Esophagus mucosa (tissue), 1 donor: ENCODE measurements around the gene YIPF3. TPM values are rescaled to one million over a fixed set of nuclear protein-coding genes. Genes with fewer than 3 reads are reported as not detected.
"Not testable (repeated sequence)": the region's sequence is repeated elsewhere in the genome, so short reads cannot be mapped to it uniquely, and the experiment has no call there.

ENCODE experiments used
- ATAC-seq: fragments of 200-7000 bp; cut with Tn5 transposase; one replicate; pipeline ENCODE4 v1.9.1; 2020
- total RNA-seq: library from RNA; stranded (reverse); gene quantifications from one replicate; pipeline ENCODE4 v1.2.4, GENCODE V29; 2023
- donor health status: DM: yes; HTN: yes; CAD: no.

Gene YIPF3
- total RNA-seq: 41.8 TPM

GRCh38 chr6:43516697-43517504, at the start of gene YIPF3, which contains the start of gene POLR1C:
YIPF3 (minus strand) TSS chr6:43516926; CDS start chr6:43516807, 119 bp downstream.
POLR1C (plus strand) TSS chr6:43517089; CDS start chr6:43517110, 21 bp downstream.
- peak; percentile 93 for ATAC-seq

- no peak for ATAC-seq
These were observed 42.6 kb upstream of the YIPF3 start for GRCh38 chr6:43559328-43559727.

- ATAC-seq: not testable (repeated sequence)
These were observed 40.9 kb upstream of the YIPF3 start for GRCh38 chr6:43557620-43558019.

- ATAC-seq: no peak
These were observed 30.5 kb upstream of the YIPF3 start for GRCh38 chr6:43547222-43547621.

- no peak for ATAC-seq
These were observed 27.7 kb upstream of the YIPF3 start for GRCh38 chr6:43544461-43544860.

GRCh38 chr6:43541774-43542471, 25.2 kb upstream of the YIPF3 start:
- ATAC-seq: no peak

GRCh38 chr6:43540507-43540906, 23.8 kb upstream of the YIPF3 start:
- no peak for ATAC-seq

GRCh38 chr6:43539409-43539808, 22.7 kb upstream of the YIPF3 start:
- ATAC-seq: not testable (repeated sequence)

GRCh38 chr6:43538986-43539385, 22.3 kb upstream of the YIPF3 start:
- ATAC-seq: not testable (repeated sequence)

- ATAC-seq: no peak
These were observed 15.5 kb upstream of the YIPF3 start for GRCh38 chr6:43532201-43532600.

- no peak for ATAC-seq
These were observed 7.8 kb upstream of the YIPF3 start for GRCh38 chr6:43524483-43524961.

- no peak for ATAC-seq
These were observed 6.6 kb upstream of the YIPF3 start for GRCh38 chr6:43523284-43523683.

GRCh38 chr6:43522547-43523261, 6.0 kb upstream of the YIPF3 start:
- ATAC-seq: peak; percentile 8

- no peak for ATAC-seq
These were observed 5.1 kb upstream of the YIPF3 start for GRCh38 chr6:43521836-43522235.

- no peak for ATAC-seq
These were observed 3.4 kb upstream of the YIPF3 start for GRCh38 chr6:43520097-43520496.

- ATAC-seq: no peak
These were observed 1.0 kb upstream of the YIPF3 start for GRCh38 chr6:43517505-43518357.

GRCh38 chr6:43516367-43516696, 394 bp downstream of the YIPF3 start:
- peak; percentile 7 for ATAC-seq

GRCh38 chr6:43515808-43516207, 918 bp downstream of the YIPF3 start:
- no peak for ATAC-seq

GRCh38 chr6:43511824-43512415, 4.8 kb downstream of the YIPF3 start:
- no peak for ATAC-seq

GRCh38 chr6:43510827-43511163, 5.9 kb downstream of the YIPF3 start:
- ATAC-seq: peak; percentile 45

GRCh38 chr6:43509984-43510826, 6.5 kb downstream of the YIPF3 start, which contains the start of gene LRRC73:
LRRC73 (minus strand) TSS chr6:43510346; CDS start chr6:43509785, 561 bp downstream.
- ATAC-seq: peak; percentile 77
